SK-N-SH treated with all-trans-retinoic acid at 6 μM for 48 hours (cell line): ENCODE results near the gene VWF.

Experiments
- ARNTL ChIP-seq: fragments of 450-650 bp; formaldehyde crosslinking; IDR thresholded peaks from 2 replicates; pipeline ENCODE4 v1.5.0; 2020; ENCODE audit warnings: low read depth, mild to moderate bottlenecking, moderate library complexity, borderline replicate concordance
- CREB5 ChIP-seq: fragments of 250-450 bp; sonication (Bioruptor Pico); IDR thresholded peaks from 2 replicates; pipeline ENCODE4 v1.5.1; 2020; ENCODE audit warnings: low read depth, mild to moderate bottlenecking, moderate library complexity
- CSDC2 ChIP-seq: fragments of 250-450 bp; sonication (Bioruptor Pico); IDR thresholded peaks from 2 replicates; pipeline ENCODE4 v1.5.0; 2020; ENCODE audit warnings: mild to moderate bottlenecking, moderate library complexity
- ESRRG ChIP-seq: fragments of 250-450 bp; sonication (Bioruptor Pico); IDR thresholded peaks from 2 replicates; pipeline ENCODE4 v1.6.1; 2021; ENCODE audit warnings: mild to moderate bottlenecking
- ISL1 ChIP-seq: fragments of 250-450 bp; sonication (Bioruptor Pico); IDR thresholded peaks from 2 replicates; pipeline ENCODE4 v2.1.2; 2022; ENCODE audit warnings: mild to moderate bottlenecking, moderate library complexity
- OSR1 ChIP-seq: fragments of 250-450 bp; sonication (Bioruptor Pico); IDR thresholded peaks from 2 replicates; pipeline ENCODE4 v1.8.0; 2022; ENCODE audit warnings: moderate library complexity, mild to moderate bottlenecking, inconsistent platforms
- PPARA ChIP-seq: fragments of 250-450 bp; sonication (Bioruptor Pico); IDR thresholded peaks from 2 replicates; pipeline ENCODE4 v1.5.0; 2020; ENCODE audit warnings: mild to moderate bottlenecking, borderline replicate concordance
- ZC3H10 ChIP-seq: fragments of 250-450 bp; sonication (Bioruptor Pico); IDR thresholded peaks from 2 replicates; pipeline ENCODE4 v1.5.1; 2021; ENCODE audit warnings: mild to moderate bottlenecking, moderate library complexity
- ZFP30 ChIP-seq: fragments of 450-650 bp; formaldehyde crosslinking; IDR thresholded peaks from 2 replicates; pipeline ENCODE4 v1.5.0; 2022; ENCODE audit warnings: mild to moderate bottlenecking, moderate library complexity
- ZNF565 ChIP-seq: fragments of 450-650 bp; formaldehyde crosslinking; conservative IDR thresholded peaks from 2 replicates; pipeline ENCODE4 v1.5.0; 2020; ENCODE audit warnings: low read depth, mild to moderate bottlenecking, moderate library complexity
- TF ChIP-seq, protein P1 (sequence below): fragments of 250-450 bp; sonication (Bioruptor Pico); IDR thresholded peaks from 2 replicates; pipeline ENCODE4 v1.5.1; 2021; ENCODE audit warnings: mild to moderate bottlenecking, moderate library complexity

- TF ChIP-seq ZFP30 (no peak), ZNF565 (CRISPR knock-in tag) (no peak), CREB5 (CRISPR knock-in tag) (no peak), ESRRG (CRISPR knock-in tag) (no peak), CSDC2 (CRISPR knock-in tag) (no peak), ISL1 (no peak), OSR1 (CRISPR knock-in tag) (no peak), PPARA (no peak), ARNTL (CRISPR knock-in tag) (no peak), ZC3H10 (CRISPR knock-in tag) (no peak)
- TF ChIP-seq, protein P1, sequence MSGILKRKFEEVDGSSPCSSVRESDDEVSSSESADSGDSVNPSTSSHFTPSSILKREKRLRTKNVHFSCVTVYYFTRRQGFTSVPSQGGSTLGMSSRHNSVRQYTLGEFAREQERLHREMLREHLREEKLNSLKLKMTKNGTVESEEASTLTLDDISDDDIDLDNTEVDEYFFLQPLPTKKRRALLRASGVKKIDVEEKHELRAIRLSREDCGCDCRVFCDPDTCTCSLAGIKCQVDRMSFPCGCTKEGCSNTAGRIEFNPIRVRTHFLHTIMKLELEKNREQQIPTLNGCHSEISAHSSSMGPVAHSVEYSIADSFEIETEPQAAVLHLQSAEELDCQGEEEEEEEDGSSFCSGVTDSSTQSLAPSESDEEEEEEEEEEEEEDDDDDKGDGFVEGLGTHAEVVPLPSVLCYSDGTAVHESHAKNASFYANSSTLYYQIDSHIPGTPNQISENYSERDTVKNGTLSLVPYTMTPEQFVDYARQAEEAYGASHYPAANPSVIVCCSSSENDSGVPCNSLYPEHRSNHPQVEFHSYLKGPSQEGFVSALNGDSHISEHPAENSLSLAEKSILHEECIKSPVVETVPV (CRISPR knock-in tag) = no peak
Observed at GRCh38 chr12:5976711-5977110, 147.8 kb downstream of the VWF start.
